Measurements from ENCODE around the gene PKN2.

DNA sequence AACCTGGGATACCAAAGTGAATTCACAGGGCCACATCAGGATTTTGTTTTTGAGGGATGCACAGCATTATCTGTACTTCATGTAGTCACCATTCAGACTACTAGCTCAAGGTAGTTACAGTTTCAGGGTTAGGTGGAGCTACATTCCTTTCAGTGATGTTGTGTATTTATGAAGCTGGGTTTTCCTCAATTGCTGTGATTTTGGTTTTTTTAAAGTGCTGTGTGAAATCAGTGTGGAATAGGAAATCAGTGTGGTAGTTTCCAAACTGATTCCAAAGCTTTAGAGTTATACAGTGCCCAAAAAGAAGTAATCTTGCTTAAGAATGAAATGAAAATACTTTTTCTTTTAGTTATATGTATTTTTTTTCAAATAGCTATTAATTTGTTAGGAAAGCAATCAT lies 95.8 kb downstream of the PKN2 start:
- TF ChIP-seq, protein P1, sequence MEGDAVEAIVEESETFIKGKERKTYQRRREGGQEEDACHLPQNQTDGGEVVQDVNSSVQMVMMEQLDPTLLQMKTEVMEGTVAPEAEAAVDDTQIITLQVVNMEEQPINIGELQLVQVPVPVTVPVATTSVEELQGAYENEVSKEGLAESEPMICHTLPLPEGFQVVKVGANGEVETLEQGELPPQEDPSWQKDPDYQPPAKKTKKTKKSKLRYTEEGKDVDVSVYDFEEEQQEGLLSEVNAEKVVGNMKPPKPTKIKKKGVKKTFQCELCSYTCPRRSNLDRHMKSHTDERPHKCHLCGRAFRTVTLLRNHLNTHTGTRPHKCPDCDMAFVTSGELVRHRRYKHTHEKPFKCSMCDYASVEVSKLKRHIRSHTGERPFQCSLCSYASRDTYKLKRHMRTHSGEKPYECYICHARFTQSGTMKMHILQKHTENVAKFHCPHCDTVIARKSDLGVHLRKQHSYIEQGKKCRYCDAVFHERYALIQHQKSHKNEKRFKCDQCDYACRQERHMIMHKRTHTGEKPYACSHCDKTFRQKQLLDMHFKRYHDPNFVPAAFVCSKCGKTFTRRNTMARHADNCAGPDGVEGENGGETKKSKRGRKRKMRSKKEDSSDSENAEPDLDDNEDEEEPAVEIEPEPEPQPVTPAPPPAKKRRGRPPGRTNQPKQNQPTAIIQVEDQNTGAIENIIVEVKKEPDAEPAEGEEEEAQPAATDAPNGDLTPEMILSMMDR (IDR thresholded peaks at IDR 0.05) = no peak
- TF ChIP-seq POLR2A (IDR thresholded peaks at IDR 0.05) = no peak

Data from body of pancreas (tissue), 4 donors.